GM18507 (cell line): ENCODE measurements around the gene TMEM218.
A peak's percentile ranks its signal among the peaks of the same experiment; 100 is the strongest.

Experiments
- DNase-seq: peaks from one replicate; pipeline ENCODE4 v3.0.0; 2011; ENCODE audit warnings: low read depth; ENCODE audit not compliant: insufficient read length; ENCODE audit errors: extremely low spot score
- FAIRE-seq: peaks from 2 replicates; lab custom pipeline; 2011; peaks lifted over from hg19 to GRCh38; lab: Jason Lieb, UNC

TMEM218 gene

GRCh38 chr11:125079151-125079877, 32.1 kb downstream of the TMEM218 start:
- DNase-seq (no peak), FAIRE-seq (no peak)

DNA sequence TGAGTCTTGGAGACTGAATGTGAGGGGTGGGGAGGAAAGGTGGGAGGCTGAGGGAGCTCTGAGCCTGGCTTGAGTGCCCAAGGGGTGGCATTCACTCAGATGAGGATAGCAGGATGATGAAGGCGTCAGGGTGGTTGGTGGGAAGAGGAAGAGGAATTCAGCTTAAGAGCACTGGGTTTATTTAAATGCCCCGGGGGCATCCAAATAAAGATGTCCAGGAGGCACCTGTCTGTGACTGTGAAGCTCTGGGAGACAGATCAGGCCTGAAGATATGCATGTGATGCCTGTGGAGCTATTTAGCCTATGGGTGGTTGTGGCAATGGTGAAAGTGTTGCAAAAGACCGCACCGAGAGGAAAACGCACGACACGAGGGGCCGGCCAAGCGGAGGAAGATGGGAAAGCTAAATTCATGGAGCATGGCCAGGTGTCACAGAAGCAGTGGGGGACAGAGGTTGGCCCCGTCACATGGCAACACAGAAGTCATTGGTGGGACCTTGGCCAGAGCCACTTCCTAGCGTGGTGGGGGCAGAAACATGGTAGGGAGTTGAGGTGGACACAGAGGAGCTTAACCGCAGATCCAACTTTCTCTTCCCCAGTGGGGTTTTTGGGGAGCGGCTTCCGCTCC, 32.8 kb downstream of the TMEM218 start:
- no peak for DNase-seq
- no peak for FAIRE-seq

- FAIRE-seq (no peak), DNase-seq (no peak)
Measured at GRCh38 chr11:125078016-125078415, 33.4 kb downstream of the TMEM218 start.

- DNase-seq (no peak), FAIRE-seq (no peak)
Measured at GRCh38 chr11:125076378-125076945, 35.0 kb downstream of the TMEM218 start.

DNA sequence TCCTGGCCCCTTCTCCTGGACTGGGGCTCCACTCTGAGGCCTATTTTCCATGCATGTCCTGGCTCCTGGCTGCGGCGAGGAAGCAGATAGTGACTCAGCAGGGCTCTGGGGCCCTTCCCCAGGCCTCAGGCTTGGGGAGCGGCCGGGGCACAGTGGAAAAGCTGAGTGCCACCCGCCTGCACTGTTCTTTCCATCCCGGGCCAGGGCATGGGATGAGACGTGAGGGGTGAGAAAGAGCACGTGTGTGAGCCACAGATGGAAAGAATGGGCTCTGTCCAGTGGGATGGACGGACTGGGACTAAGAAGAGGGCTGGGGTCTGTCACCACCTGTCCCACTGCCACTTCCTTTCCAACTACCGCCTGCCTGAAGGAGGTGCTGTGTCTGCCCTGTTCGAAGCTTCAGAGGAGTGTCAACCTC, 35.5 kb downstream of the TMEM218 start:
- FAIRE-seq (no peak), DNase-seq (no peak)

- DNase-seq (no peak), FAIRE-seq (no peak)
Measured at GRCh38 chr11:125075242-125075625, 36.2 kb downstream of the TMEM218 start.

DNA sequence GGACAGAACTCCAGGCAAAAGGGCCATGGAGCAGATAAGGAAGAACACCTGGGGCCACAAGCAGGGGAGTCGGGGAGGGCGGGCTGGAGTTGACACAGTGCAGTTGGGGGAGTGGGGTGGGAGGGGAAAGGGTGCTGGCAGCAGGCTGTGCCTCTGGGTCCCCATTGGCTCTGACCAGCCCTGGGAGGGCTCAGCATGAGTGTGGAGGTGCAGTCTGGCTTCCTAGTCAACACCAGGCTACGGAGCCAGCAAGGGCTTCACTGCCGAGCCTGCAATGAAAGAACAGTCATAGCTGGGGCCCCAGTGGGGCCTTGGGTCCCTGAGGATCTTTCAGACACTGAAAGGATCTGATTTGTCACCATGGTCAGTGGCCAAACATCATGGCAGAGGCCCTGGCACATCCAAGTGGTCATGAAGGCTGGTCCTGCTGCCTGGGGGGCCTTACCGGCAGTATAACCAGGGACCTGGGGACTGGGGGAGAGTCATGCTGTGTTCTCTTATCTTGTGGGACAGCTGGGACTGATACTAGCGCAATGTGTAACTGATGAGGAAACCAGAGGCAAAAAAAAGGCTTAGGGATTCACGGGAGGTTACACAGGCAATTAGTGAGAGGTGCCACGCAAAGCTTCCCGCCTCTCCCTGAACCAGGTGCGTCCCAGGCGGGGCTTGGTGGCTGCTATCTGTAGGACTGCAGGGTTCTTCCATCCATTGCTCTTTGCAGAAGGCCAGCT, 36.8 kb downstream of the TMEM218 start:
- DNase-seq (no peak), FAIRE-seq (no peak)

DNA sequence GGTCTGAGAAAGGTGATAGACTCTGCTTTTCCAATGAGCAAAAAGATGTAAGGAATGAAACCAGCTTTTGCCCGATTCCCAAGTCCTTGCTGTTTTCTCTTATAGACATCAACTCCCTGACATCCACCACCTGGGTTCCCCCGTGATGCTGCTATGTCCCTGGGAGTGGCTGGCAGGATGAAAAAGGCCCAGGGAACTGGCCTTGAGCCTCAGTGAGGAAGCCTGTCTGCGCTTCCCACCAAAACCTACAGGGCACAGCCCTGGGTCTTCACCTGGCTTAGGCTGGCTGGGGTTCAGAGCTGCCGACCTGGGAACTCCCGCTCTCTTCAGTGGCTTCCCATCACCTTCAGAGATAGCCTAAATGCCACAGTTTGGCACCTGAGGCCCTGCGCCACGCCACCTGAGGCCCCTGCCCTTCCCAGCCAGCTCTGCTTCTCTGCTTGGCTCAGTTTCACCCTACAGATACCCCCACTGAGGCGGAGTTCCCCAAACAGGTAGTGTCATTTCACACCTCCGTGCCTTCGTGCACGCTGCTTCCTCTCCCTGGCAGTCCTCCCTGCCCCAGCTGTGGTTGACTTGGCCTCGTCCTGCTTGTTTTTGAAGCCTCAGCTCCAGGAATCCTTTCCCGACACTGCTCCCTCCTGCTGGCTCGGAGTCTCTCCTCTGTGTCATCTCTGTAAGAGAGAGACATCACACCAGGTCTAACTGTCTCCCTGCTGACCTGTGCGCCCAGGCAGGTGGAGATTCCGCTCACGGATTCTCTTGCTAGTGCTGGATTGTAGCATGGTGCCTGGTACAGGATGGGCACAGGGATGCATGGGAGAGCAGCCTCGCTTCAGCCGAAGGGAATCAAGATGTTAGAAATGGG, 37.6 kb downstream of the TMEM218 start:
- DNase-seq, result no peak
- FAIRE-seq, result peak; percentile 86

DNA sequence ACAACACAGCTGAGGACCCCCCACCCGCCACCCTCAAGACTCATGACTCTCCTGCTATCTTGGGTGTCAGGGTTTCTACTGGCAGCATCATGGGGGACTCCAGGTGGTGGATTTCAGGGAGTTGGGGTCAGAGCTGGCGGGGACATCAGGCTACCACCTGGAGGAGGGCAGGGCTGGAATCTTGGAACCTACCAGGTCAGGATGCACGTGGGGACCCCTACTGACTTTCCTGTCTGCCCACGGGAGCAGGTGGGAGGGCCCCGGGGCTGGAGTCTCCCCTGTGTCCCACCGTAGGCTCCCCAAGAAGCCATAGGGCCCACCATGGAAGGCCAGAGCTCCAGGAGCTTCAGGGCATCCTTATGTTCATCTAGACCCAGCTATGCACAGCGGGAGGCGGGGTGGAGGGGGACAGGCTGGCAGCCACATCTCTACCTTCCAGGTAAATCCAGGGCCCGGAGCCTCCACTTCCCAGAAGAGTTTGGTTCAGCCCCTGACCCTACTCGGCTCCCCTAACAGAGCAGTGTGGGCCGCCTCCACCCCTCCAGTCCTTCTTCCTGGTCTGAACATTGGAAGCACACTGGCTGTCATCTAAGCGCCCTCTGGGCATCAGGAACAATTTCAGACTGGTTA, 38.4 kb downstream of the TMEM218 start:
- FAIRE-seq (no peak), DNase-seq (no peak)

GRCh38 chr11:125072218-125072960, 39.0 kb downstream of the TMEM218 start:
- peak; percentile 75 for DNase-seq
- FAIRE-seq, result peak; percentile 99

DNA sequence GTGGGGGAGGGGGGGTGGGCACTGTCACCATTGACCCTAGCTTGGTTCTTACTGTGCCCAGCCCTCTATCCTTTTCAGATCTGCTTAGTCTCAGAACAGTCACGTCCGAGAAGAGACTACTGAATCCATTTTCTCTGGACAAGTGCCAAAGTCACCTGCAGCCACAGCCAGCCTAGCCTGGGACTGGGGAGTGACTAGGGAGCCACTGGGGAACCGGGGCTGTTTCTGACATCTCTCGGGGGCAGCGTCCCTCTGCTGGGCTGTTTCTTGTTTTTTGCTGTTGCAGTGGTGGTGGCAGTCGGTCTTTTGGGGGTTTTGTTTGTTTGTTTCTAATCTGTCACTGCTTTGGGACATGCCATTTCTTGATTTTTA, 39.6 kb downstream of the TMEM218 start:
- DNase-seq (no peak), FAIRE-seq (no peak)

DNA sequence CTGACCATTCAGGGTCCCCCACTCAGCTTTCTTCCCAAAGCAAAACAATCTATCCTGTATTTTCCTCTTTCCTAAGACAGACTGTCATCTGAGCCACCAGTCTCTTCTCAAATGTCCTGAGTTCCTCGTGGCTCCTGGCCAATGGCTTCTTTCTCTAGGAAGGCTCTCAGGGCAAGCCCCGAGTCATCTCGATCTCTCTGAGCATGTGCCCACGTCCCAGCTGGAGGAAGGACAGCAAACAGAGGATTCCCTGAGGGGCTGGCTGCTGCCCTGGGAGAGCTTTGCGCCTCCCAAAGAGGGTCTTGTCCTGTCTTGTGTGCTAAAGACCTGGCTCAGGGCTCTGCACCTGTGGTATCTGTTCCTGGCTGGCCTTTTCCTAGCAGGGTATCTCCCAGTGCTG, 40.0 kb downstream of the TMEM218 start:
- FAIRE-seq (no peak), DNase-seq (no peak)

- DNase-seq, result peak; percentile 65
- FAIRE-seq, result peak; percentile 99
Measured at GRCh38 chr11:125070699-125071254, 40.6 kb downstream of the TMEM218 start.

DNA sequence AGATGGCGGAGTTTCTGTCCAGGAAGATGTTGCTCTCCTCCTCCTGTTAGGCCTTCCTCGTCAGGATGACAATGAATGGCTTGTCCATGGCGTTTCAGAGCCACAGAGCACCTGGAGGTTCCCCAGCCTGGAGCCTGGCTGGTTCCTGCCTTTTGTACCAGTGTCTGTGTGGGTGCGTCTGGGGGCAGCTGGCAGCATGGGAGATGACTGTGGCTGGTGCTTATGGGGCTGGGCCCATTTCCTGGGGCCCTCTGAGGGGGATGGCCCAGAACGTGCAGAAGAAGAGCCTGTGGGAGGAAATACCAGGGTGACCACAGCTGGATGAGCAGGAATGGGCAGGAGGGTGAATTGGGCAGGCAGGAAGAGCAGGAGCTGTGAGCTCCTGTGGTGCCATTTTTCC, 41.6 kb downstream of the TMEM218 start:
- peak; percentile 47 for FAIRE-seq
- DNase-seq, result no peak

- DNase-seq (no peak), FAIRE-seq (no peak)
Measured at GRCh38 chr11:125069008-125069407, 42.4 kb downstream of the TMEM218 start.

- DNase-seq, result no peak
- FAIRE-seq, result no peak
Measured at GRCh38 chr11:125068368-125068767, 43.1 kb downstream of the TMEM218 start.

DNA sequence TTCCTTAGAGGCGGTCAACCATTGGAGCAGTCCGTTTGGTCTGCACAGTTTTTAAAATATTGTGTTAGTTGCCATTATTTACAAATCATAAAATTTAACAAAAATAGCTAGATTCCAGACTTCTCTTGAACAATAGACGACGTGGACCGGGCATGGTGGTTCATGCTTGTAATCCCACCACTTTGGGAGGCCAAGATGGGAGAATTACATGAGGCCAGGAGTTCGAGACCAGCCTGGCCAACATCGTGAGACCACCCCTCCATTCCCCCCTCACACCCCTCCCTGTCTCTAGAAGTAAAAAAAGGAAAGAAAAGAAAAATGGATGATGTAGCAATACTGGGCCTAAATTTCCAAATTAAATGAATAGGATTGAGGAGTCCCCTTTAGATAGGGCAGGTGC, 47.4 kb downstream of the TMEM218 start:
- DNase-seq, result no peak
- no peak for FAIRE-seq

DNA sequence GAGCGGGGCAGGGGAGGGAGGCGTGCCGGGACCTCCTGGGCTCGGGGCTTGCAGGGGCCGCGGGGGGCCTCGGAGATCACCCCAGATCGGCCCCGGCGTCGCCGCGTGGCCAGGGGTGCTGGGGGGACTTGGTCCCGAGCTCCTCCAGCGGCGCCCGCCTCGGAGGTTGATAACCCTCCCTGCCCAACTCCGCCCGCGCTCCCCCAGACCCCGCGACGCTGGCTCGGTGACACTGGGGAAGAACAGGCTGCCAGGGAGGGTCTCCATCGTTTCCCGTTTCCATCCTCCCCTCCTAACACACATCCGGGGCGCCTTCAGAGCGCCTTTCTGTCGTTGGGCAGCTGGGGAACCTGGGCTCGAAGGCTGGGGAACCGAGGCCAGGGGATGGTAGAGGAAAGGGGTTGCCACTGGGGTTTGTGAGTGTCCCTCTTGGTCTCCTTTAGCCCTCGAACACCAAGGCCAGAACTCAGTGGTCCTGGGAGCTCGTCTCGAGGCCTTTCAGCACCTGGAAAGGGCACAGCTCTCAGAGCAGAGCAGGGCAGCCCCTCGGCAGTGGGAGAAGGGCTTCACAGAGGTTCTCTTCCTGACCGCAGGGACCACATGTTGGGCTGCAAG, 47.9 kb downstream of the TMEM218 start:
- peak; percentile 33 for FAIRE-seq
- no peak for DNase-seq
